RKO (cell line): ENCODE measurements around the gene VPS9D1.
"Not testable (repeated sequence)": the region's sequence is repeated elsewhere in the genome, so short reads cannot be mapped to it uniquely, and the experiment has no call there.

Experiments used
- DNase-seq: peaks from one replicate; pipeline ENCODE4 v3.0.0-alpha.2; 2016; ENCODE audit warnings: low spot score

Gene VPS9D1

GRCh38 chr16:89664238-89664637 is 56.5 kb downstream of the VPS9D1 start:
- DNase-seq, result not testable (repeated sequence)

- DNase-seq, result no peak
Observed at GRCh38 chr16:89661215-89661614, 59.5 kb downstream of the VPS9D1 start.

- no peak for DNase-seq
Observed at GRCh38 chr16:89660146-89660545, 60.6 kb downstream of the VPS9D1 start.

GRCh38 chr16:89658221-89658879 is 62.3 kb downstream of the VPS9D1 start:
- peak; percentile 39 for DNase-seq

- peak; percentile 89 for DNase-seq
Observed at GRCh38 chr16:89657442-89658220, 63.1 kb downstream of the VPS9D1 start, which contains the start of the genes CHMP1A and SPATA33. Gene CHMP1A (minus strand): TSS chr16:89657708. CDS start chr16:89657588, 120 bp downstream. Gene SPATA33 (plus strand): TSS chr16:89657836. CDS start chr16:89657912, 76 bp downstream.
